ENCODE results near the gene G3BP1. TPM values are rescaled to one million over a fixed set of nuclear protein-coding genes. Genes with fewer than 3 reads are reported as not detected.

Gene G3BP1
- total RNA-seq, 1 donor from 2014 or later, result 118 TPM

GRCh38 chr5:151735646-151736045 is 36.1 kb upstream of the G3BP1 start:
- TF ChIP-seq CTCF (conservative IDR thresholded peaks at IDR 0.05; ENCODE audit: low read depth, low read length), result no peak
- no peak for DNase-seq (ENCODE audit: low read depth)
- no peak overlapping the region for H3K4me3 ChIP-seq (ENCODE audit: low read depth, low read length)

- no peak for TF ChIP-seq CTCF (conservative IDR thresholded peaks at IDR 0.05; ENCODE audit: low read depth, low read length)
- DNase-seq (ENCODE audit: low read depth), result no peak
- no peak overlapping the region for H3K4me3 ChIP-seq (ENCODE audit: low read depth, low read length)
These were observed 34.3 kb upstream of the G3BP1 start for GRCh38 chr5:151737431-151737830.

- no peak for TF ChIP-seq CTCF (conservative IDR thresholded peaks at IDR 0.05; ENCODE audit: low read depth, low read length)
- DNase-seq (ENCODE audit: low read depth), result no peak
- no peak overlapping the region for H3K4me3 ChIP-seq (ENCODE audit: low read depth, low read length)
These were observed 33.5 kb upstream of the G3BP1 start for GRCh38 chr5:151738125-151738848.

- no peak for TF ChIP-seq CTCF (conservative IDR thresholded peaks at IDR 0.05; ENCODE audit: low read depth, low read length)
- DNase-seq (ENCODE audit: low read depth), result no peak
- H3K4me3 ChIP-seq (ENCODE audit: low read depth, low read length), result no peak overlapping the region
These were observed 32.4 kb upstream of the G3BP1 start for GRCh38 chr5:151739395-151739794.

- DNase-seq (ENCODE audit: low read depth), result no peak
- no peak overlapping the region for H3K4me3 ChIP-seq (ENCODE audit: low read depth, low read length)
- TF ChIP-seq CTCF (conservative IDR thresholded peaks at IDR 0.05; ENCODE audit: low read depth, low read length), result no peak
These were observed 31.8 kb upstream of the G3BP1 start for GRCh38 chr5:151739939-151740335.

- peak; percentile 83 for TF ChIP-seq CTCF (conservative IDR thresholded peaks at IDR 0.05; ENCODE audit: low read depth, low read length)
These were observed 31.3 kb upstream of the G3BP1 start for GRCh38 chr5:151740336-151740942.

GRCh38 chr5:151740958-151741373 is 30.8 kb upstream of the G3BP1 start:
- DNase-seq (ENCODE audit: low read depth), result no peak
- no peak for TF ChIP-seq CTCF (conservative IDR thresholded peaks at IDR 0.05; ENCODE audit: low read depth, low read length)
- no peak overlapping the region for H3K4me3 ChIP-seq (ENCODE audit: low read depth, low read length)

More at GRCh38 chr5:151740336-151740942, 31.3 kb upstream of the G3BP1 start:
- H3K4me3 ChIP-seq (ENCODE audit: low read depth, low read length), result no peak overlapping the region
- no peak for DNase-seq (ENCODE audit: low read depth)
